HPDE6-E6E7 (cell line): ENCODE measurements around the gene MAPKAPK5.
"Not testable (repeated sequence)": the region's sequence is repeated elsewhere in the genome, so short reads cannot be mapped to it uniquely, and the experiment has no call there.

Experiments used
- DNase-seq: peaks from one replicate; pipeline ENCODE4 v3.0.0; 2011; ENCODE audit warnings: missing footprints; ENCODE audit errors: extremely low spot score

The MAPKAPK5 gene, protein sequence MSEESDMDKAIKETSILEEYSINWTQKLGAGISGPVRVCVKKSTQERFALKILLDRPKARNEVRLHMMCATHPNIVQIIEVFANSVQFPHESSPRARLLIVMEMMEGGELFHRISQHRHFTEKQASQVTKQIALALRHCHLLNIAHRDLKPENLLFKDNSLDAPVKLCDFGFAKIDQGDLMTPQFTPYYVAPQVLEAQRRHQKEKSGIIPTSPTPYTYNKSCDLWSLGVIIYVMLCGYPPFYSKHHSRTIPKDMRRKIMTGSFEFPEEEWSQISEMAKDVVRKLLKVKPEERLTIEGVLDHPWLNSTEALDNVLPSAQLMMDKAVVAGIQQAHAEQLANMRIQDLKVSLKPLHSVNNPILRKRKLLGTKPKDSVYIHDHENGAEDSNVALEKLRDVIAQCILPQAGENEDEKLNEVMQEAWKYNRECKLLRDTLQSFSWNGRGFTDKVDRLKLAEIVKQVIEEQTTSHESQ

DNA sequence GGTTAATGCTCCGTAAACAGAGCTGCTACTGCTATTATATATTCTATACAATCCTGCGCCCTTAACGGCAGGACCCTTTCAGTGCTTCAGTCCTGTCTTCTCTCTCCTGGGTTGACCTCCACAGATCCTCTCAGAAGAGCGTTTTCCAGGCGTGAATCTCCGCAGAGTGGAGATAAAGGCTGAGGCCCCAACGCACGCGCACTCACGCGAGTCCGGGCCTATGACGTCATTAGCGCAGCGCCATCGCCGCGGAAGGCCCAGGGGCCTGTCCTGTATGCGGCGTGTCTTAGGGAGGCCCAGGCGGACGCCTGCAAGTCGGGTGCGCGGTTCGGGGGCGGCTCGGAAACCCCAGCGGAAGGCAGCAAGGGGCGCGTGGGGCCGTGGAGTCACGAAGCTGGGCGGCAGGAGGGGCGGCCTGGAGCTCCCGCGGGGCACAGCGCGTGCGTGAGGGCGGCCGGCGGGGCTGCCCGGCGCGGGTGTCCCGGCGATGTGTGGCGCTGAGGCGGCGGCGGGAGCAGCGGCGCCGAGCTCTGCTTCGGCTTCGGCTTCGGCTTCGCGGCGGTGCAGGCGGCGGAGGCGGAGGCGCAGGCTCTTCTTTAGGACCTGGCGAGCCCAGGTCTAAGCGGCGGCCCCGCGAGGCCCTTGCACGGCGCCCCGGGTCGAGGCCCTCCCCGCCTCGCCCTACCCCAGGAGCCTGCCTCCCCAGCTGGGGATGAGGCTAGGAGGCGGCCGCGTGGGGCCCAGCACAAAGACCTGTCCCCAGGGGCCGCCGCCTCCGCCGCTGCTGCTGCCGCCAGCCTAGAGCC, at the start of gene MAPKAPK5:
MAPKAPK5 (plus strand) TSS at position 479 of the 806 bp plus-strand sequence. CDS start 506 bp downstream, outside the sequence.
- peak; percentile 92 for DNase-seq

DNA sequence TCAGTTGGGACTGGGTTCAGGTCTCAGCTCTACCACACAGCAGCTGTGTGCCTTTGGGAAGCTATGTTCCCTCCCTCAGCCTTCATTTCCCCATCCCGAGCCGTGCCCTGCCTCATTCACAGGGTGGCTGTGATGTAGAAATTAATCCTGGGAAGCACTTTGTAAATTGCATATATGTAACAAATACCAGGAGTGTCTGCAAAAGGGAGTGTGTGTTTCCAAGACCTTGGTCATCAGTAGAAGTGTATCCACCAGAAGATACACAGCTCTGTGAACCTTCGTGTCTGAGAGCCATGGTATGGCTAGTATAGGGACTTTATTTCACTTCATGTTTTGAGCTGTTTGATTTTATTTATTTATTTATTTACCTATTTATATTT, 49.2 kb upstream of the MAPKAPK5 start:
- no peak for DNase-seq

DNA sequence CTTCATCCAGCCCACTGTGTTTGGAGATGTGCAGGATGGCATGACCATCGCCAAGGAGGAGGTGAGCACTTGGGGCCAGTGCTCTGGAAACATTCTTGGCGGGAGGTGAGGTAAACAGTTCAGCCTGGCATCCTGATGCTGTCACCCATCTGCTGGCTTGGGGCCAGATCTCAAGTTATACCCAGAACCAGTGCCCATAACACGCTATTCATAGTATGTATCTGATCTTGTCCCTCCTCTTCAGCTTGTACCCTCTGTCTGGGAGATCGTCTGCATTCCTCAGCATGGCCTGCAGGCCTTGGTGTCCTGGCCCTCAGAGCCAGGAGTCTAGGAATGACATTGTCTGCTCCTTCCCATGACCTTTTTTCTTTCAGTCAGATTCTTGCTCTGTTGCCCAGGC, 43.8 kb upstream of the MAPKAPK5 start:
- DNase-seq = no peak

DNA sequence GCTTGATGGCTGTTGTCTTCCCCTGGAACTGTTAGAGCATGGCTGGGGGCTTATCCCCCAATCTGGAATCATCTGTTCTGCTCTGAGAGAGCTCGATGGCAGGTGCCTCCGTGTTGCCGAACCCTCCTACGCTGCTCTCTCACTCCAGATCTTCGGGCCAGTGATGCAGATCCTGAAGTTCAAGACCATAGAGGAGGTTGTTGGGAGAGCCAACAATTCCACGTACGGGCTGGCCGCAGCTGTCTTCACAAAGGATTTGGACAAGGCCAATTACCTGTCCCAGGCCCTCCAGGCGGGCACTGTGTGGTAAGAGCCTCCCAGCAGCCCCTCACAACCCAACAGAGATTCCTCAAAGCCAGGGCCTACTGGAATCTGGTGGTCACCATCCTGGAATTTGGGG, 42.3 kb upstream of the MAPKAPK5 start:
- DNase-seq = no peak

DNA sequence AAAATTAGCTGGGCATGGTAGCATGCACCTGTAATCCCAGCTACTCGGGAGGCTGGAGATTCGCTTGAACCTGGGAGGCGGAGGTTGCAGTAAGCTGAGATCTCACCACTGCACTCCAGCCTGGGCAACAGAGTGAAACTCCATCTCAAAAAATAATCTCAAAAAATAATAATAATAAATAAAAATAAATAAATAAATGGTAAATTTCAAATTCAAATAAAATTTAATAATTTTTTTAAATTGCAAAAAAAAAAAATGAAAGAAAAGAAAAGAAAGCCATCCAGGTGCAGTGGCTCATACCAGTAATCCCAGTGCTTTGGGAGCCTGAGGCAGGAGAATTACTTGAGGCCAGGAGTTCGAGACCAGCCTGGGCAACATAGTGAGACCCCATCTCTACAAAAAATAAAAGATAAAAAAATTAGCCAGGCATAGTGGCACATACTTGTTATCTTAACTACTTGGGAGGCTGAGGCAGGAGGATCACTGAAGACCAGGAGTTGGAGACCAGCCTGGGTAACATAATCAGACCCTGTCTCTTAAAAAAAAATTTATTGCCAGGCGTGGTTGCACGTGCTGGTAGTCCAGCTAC, 38.9 kb upstream of the MAPKAPK5 start:
- no peak for DNase-seq

DNA sequence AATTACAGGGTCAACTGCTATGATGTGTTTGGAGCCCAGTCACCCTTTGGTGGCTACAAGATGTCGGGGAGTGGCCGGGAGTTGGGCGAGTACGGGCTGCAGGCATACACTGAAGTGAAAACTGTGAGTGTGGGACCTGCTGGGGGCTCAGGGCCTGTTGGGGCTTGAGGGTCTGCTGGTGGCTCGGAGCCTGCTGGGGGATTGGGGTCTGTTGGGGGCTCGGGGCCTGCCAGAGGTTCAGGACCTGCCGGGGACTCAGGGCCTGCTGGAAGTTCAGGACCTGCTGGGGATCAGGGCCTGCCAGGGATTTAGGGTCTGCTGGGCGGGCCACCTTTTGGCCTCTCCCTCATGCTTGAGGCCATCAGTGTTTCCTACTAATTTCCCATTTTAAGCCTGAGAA, 38.2 kb upstream of the MAPKAPK5 start:
- no peak for DNase-seq

DNA sequence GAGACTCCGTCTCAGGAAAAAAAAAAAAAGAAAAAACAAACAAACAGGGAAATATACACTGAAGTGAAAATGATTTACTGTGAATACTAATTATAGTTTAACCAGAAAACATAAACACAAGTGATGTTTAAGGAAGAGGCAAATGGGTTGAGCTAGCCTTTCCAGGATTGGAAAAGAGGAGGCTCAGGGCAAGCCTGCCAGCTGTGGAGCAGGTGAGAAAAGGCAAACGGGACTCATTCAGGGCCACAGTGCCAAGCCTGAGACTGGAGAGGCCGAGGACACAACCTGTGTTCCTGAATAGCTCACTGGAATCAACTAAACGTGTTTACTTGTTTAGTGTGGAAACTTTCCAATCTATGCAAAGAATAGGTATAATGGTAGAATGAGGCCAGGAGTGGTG, 35.7 kb upstream of the MAPKAPK5 start:
- DNase-seq = no peak

DNA sequence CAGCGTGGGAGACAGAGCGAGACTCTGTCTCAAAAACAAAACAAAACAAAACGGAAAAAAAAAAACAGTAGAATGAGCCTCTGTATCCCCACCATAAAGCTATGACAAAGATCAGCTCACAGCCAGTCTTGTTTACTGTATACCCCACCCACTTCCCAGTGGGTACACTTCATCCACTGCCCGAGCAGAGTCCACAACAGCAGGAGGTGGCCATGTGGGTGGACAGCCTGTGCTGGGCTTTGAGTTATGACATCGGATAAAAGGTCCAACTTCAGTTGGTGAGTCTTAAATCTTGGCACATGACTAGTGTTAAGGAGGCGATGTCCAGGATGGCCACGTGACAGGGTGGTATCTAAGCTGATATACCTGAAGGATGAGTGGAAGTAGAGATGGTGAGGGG, 34.8 kb upstream of the MAPKAPK5 start:
- no peak for DNase-seq

DNA sequence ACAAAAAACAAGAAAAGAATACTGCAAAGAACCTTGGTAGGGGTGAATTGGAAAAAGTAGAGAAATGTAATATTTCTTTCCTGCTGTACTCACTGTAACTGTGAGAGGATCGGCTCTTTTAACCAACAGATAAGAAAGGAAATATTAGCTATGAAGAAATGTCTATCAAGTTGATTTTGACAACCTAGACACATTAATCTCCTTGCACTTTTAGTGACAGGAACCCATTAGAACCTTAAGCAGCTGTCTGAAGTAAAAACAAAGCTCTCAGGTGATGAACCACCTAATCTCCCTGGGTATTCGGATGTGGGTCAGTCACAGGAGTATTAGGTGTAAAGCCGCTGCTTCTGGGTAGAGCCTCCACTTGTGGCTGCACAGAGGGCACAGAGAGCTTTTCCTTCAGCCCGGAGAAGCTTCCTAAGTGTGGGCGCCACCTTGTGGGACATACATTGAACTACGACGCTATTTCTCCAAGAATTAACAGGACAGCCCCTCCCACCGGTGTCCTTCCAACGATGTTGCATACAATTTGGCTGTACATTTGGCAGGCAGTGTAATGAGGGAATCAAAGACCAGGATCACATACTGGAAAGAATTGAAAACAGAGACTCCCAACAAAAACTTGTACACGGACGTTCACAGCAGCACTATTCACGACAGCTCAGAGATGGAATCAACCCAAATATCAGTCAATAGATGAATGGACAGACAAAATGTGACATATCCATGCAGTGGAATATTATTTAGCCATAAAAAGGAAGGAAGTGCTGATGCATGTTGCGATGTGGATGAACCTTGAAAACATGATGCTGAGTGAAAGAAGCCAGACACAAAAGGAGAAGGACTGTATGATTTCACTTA, 28.9 kb upstream of the MAPKAPK5 start:
- DNase-seq = peak; percentile 90

DNA sequence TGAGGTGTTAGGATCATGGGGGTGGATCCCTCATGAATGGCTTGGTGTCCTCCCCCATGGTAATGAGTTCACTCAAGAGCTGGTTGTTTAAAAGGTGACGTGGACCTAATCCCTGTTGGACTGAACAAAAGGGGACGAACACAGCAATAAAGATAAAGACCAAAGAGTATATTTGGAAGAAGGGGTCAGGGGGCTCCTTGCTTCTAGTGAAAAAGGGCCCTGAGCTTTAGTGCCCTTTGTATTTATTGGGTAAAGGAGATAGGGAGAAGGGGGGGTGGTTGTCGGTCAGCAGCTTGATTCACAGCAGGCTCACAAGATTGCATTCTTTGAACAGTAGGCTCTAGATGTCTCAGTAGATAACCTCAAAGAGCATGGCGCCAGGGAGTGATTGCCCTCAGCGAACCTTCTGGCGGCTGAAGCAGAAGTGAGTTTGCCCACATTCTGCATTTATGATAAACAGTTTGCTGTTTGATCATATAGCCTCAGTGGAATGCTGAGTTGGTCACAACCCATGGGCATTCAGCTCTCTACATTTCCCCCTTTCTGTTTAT, 25.9 kb upstream of the MAPKAPK5 start:
- no peak for DNase-seq

DNA sequence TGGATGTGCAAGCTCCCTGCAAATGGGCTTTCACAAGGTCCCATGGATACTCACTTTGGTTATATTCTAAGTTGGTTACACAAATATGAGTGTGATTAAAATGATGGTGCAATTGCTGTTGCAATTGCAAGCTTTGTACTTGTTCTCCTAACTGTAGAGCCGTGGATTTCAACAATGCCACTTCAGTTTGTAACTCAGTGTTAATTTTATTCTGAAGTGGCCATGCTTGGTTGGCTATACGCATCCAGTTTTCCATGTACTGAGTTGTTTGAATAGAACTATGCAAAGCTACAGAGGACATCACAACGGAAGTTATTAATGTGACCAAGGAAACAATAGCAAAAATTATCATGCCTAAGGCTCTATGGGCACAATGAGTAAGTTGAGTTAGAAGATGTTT, 25.1 kb upstream of the MAPKAPK5 start:
- not testable (repeated sequence) for DNase-seq

DNA sequence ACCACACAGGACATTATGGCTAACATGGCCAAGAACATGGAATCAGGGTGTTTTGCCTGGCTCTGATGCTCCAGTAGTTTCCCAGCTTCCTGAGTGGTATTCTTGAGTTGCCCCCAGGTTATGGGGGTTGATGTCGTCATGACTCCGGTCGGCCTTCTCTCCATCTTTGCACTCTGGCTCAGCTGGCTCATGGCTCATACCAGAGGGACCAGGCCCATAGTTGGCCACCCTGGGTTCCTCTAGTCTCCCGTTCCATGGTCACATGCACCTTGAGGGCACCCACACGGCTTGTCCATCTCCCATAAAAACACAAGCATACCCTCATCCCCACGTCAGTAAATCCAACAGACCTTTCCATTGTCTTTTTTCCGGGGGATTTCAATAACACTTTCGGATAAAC, 23.7 kb upstream of the MAPKAPK5 start:
- no peak for DNase-seq

DNA sequence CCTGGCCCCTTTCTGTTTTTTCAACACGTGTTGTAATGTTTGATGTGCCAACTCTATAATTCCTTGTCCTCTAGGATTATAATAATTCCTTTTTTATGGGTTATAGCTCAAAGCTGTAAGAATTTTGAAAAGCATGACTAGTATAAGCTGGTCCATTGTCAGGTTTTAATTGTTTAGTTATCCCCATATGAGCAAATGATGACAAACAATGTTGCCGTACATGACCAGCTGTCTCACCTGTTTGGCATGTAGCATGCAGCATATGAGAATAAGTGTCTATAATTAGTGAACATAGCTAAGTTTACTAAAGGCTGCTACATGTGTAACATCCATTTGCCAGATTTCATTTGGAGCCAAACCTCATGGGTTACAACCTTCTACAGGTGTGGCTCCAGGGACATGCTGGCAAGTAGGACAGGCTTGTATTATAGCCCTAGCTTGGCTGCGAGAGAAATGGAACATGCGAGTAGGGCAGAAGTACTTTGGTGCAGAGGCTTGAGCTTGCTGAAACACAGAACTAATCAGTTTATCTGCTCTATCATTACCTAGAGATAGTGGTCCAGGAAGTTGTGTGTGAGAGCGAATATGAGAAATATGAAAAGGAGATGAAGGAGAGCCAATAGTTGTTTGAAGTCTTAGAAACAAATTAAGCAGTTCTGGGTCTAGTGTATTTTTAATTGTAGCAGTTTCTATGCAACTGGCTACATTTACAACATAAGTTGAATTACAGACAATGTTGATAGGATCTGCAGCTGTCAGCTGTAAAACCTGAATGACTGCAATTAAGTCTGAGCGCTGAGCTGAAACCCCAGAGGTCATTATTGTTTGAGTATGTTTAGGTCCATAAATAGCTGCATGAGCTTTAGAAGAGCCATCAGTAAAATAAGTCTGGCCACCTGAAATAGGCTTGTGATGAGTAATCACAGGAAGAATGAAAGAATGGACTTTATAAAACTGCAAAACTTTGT, 22.6 kb upstream of the MAPKAPK5 start:
- no peak for DNase-seq

DNA sequence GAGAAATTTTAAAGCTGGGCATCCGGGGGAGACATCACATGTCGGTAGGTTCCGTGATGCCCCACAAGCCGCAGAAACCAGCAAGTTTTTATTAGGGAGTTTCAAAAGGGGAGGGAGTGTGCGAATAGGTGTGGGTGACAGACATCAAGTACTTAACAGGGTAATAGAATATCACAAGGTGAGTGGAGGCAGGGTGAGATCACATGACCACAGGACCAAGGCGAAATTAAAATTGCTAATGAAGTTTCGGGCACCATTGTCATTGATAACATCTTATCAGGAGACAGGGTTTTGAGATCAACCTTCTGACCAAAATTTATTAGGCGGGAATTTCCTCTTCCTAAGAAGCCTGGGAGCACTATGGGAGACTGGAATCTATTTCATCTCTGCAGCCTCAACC, 21.2 kb upstream of the MAPKAPK5 start:
- DNase-seq = not testable (repeated sequence)

DNA sequence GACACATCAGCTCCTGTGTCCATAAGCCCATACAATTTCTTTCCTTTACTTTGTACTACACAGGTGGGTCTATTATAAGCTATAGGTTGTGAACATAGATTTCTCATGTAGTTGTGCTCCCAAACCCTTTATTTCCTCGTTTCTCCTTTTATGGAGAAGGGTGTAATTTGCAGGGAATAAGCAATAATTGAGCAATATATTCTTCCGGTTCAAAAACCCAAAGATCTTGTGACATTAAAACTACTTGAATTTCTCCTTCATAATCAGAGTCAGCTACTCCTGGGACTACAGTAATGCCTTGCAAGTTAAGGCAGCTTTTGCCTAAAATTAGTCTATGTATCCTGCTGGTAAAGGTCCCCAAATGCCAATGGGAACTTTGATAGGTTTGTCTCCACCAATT, 19.1 kb upstream of the MAPKAPK5 start:
- no peak for DNase-seq

DNA sequence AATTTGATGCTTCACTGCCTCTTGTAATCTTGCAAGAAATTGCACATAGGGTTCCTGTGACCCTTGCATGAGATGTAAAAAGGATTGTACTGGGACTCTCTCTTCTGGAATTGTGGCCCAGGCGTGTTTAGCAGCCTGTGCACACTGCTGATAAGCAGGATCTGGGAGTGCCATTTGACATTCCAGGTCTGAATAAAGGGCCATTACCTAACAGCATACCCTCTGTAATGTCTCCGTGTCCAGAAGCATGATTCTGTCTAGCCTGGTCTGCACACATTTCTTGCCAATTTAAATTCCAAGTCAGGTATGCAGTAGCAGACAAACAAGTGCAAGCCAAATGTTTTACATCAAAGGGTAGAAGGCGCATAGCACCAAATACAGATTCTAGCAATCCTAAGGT, 18.1 kb upstream of the MAPKAPK5 start:
- no peak for DNase-seq

DNA sequence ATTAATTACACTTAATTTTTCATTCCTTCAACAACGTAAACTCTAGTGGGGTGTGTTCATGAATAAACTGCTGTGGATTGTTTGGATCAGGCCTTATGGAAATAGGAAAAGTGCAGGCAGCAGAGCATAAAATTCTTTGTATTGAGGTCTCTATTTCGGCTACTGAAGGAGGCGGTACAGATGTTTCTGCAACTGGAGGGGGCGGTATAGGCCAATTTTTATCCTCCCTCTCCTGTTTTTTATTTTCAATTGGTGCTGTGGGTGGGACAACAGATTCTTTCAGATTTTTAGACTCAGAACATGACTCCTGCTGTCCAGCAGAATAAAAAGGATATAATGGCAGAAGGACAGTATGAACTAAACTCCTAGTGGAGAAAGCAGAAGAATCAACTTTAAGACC, 17.7 kb upstream of the MAPKAPK5 start:
- DNase-seq = not testable (repeated sequence)

DNA sequence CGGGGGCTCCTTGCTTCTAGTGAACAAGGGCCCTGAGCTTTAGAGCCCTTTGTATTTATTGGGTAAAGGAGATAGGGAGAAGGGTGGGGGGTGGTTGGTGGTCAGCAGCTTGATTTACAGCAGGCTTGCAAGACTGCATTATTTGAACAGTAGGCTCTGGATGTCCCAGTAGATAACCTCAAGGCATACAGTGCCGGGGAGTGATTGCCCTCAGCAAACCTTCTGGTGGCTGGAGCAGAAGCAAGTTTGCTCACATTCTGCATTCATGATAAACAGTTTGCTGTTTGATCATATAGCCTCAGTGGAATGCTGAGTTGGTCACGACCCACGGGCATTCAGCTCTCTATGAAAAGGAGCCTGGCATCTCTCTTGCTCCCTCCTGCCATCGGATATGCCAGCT, 16.5 kb upstream of the MAPKAPK5 start:
- no peak for DNase-seq

DNA sequence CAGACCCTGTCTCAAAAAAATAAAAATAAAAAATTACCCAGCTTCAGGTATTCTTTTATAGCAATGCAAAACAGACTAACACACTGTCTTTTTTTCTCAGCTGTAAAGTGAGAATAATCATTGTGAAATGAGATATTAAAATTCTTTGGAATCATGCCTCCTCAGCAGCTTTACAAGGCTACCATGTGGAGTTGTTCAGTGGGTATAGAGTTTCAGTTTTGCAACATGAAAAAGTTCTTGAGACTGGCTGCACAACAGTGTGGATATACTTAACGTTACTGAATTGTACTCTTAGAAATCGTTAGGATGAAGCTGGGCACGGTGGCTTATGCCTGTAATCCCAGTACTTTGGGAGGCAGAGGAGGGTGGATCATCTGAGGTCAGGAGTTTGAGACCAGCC, 15.7 kb upstream of the MAPKAPK5 start:
- DNase-seq = no peak

DNA sequence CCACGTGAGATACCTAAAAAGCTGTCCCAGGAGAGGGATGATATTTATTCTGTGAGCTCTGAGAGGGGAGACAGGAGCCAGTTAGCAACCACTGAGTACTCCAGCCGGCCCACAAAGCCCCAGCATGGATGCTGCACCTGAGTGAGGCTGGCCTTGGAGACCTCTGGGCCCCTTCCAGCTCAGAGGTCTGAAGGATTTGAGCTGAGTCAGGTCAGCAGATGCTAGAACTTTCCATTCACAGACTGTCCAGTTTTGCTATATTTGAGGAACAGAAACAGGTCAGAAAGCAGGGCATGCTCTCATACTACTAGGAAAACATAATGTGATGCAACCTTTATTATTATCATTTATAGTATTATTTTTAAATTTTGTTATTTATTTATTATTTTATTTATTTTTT, 15.0 kb upstream of the MAPKAPK5 start:
- no peak for DNase-seq
